ENCODE measurements around the gene TBC1D25. TPM values are rescaled to one million over a fixed set of nuclear protein-coding genes. Genes with fewer than 3 reads are reported as not detected.
"Not testable (repeated sequence)": the region's sequence is repeated elsewhere in the genome, so short reads cannot be mapped to it uniquely, and the experiment has no call there.

The TBC1D25 gene
- total RNA-seq, 1 experiment from 2014 or later = 7.5 TPM

DNA sequence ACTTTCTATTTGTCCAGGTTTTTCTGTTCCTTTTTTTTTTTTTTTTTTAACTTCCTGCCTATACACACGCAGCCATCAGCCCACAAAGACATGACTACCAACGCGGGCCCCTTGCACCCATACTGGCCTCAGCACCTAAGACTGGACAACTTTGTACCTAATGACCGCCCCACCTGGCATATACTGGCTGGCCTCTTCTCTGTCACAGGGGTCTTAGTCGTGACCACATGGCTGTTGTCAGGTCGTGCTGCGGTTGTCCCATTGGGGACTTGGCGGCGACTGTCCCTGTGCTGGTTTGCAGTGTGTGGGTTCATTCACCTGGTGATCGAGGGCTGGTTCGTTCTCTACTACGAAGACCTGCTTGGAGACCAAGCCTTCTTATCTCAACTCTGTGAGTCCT is 15.8 kb upstream of the TBC1D25 start:
- CTCF ChIA-PET = no interaction called here
- TF ChIP-seq CBFB (CRISPR knock-in tag; IDR thresholded peaks at IDR 0.05; ENCODE audit: low read depth) = no peak
- no peak for TF ChIP-seq ZNF396 (CRISPR knock-in tag; IDR thresholded peaks at IDR 0.05; ENCODE audit: borderline replicate concordance)
- TF ChIP-seq ZNF671 (CRISPR knock-in tag; IDR thresholded peaks at IDR 0.05) = no peak
- no peak for TF ChIP-seq E2F5 (CRISPR knock-in tag; IDR thresholded peaks at IDR 0.05)
- no peak for TF ChIP-seq SOX15 (CRISPR knock-in tag; IDR thresholded peaks at IDR 0.05)
- no peak for TF ChIP-seq FOXP1 (CRISPR knock-in tag; IDR thresholded peaks at IDR 0.05; ENCODE audit: borderline replicate concordance)
- no peak for TF ChIP-seq ZNF423 (CRISPR knock-in tag; IDR thresholded peaks at IDR 0.05)
- TF ChIP-seq EMX1 (CRISPR knock-in tag; IDR thresholded peaks at IDR 0.05) = no peak
- TF ChIP-seq, protein P1, sequence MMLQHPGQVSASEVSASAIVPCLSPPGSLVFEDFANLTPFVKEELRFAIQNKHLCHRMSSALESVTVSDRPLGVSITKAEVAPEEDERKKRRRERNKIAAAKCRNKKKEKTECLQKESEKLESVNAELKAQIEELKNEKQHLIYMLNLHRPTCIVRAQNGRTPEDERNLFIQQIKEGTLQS (CRISPR knock-in tag; conservative IDR thresholded peaks at IDR 0.05) = no peak
- TF ChIP-seq GTF2I (CRISPR knock-in tag; conservative IDR thresholded peaks at IDR 0.05) = no peak
- TF ChIP-seq MYBL2 (CRISPR knock-in tag; IDR thresholded peaks at IDR 0.05) = no peak
- TF ChIP-seq, protein P2, sequence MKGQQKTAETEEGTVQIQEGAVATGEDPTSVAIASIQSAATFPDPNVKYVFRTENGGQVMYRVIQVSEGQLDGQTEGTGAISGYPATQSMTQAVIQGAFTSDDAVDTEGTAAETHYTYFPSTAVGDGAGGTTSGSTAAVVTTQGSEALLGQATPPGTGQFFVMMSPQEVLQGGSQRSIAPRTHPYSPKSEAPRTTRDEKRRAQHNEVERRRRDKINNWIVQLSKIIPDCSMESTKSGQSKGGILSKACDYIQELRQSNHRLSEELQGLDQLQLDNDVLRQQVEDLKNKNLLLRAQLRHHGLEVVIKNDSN (CRISPR knock-in tag; IDR thresholded peaks at IDR 0.05) = no peak
- TF ChIP-seq ZNF232 (CRISPR knock-in tag; IDR thresholded peaks at IDR 0.05) = no peak
- TF ChIP-seq SP1 (CRISPR knock-in tag; conservative IDR thresholded peaks at IDR 0.05) = no peak
- no peak for TF ChIP-seq ZNF121 (CRISPR knock-in tag; IDR thresholded peaks at IDR 0.05)
- peak overlapping the region; percentile 39 for H3K4me3 Mint-ChIP-seq
- no peak overlapping the region for H3K27ac Mint-ChIP-seq
- peaks cover 29% of the 10 kb centered on the region for H3K36me3 Mint-ChIP-seq
- no peaks in the 10 kb centered on the region for H3K27me3 Mint-ChIP-seq (ENCODE audit: low read depth)
- POLR2A ChIA-PET = no interaction called here
- no peak for DNase-seq (ENCODE audit: low spot score)
- H3K9me3 Mint-ChIP-seq = no peaks in the 10 kb centered on the region
- no peak for ATAC-seq
- peaks cover 11% of the 10 kb centered on the region for H3K4me1 Mint-ChIP-seq

- CTCF ChIA-PET; H3K4me3 Mint-ChIP-seq; H3K27me3 Mint-ChIP-seq (ENCODE audit: low read depth); DNase-seq (ENCODE audit: low spot score); H3K9me3 Mint-ChIP-seq; H3K27ac Mint-ChIP-seq; ATAC-seq; H3K4me1 Mint-ChIP-seq; POLR2A ChIA-PET: not testable (repeated sequence)
- H3K36me3 Mint-ChIP-seq = peaks cover 33% of the 10 kb centered on the region
These were observed 13.7 kb upstream of the TBC1D25 start for GRCh38 chrX:48525853-48526252.

- ATAC-seq (no peak), DNase-seq (ENCODE audit: low spot score) (no peak)
- ChIA-PET CTCF (no interaction called here), POLR2A (no interaction called here)
- no peak overlapping the region for H3K27ac Mint-ChIP-seq
- H3K9me3 Mint-ChIP-seq = no peaks in the 10 kb centered on the region
- H3K36me3 Mint-ChIP-seq = peaks cover 29% of the 10 kb centered on the region
- H3K27me3 Mint-ChIP-seq (ENCODE audit: low read depth) = no peaks in the 10 kb centered on the region
- H3K4me1 Mint-ChIP-seq = no peaks in the 10 kb centered on the region
- no peak overlapping the region for H3K4me3 Mint-ChIP-seq
- TF ChIP-seq, protein P3, sequence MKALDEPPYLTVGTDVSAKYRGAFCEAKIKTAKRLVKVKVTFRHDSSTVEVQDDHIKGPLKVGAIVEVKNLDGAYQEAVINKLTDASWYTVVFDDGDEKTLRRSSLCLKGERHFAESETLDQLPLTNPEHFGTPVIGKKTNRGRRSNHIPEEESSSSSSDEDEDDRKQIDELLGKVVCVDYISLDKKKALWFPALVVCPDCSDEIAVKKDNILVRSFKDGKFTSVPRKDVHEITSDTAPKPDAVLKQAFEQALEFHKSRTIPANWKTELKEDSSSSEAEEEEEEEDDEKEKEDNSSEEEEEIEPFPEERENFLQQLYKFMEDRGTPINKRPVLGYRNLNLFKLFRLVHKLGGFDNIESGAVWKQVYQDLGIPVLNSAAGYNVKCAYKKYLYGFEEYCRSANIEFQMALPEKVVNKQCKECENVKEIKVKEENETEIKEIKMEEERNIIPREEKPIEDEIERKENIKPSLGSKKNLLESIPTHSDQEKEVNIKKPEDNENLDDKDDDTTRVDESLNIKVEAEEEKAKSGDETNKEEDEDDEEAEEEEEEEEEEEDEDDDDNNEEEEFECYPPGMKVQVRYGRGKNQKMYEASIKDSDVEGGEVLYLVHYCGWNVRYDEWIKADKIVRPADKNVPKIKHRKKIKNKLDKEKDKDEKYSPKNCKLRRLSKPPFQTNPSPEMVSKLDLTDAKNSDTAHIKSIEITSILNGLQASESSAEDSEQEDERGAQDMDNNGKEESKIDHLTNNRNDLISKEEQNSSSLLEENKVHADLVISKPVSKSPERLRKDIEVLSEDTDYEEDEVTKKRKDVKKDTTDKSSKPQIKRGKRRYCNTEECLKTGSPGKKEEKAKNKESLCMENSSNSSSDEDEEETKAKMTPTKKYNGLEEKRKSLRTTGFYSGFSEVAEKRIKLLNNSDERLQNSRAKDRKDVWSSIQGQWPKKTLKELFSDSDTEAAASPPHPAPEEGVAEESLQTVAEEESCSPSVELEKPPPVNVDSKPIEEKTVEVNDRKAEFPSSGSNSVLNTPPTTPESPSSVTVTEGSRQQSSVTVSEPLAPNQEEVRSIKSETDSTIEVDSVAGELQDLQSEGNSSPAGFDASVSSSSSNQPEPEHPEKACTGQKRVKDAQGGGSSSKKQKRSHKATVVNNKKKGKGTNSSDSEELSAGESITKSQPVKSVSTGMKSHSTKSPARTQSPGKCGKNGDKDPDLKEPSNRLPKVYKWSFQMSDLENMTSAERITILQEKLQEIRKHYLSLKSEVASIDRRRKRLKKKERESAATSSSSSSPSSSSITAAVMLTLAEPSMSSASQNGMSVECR (CRISPR knock-in tag; IDR thresholded peaks at IDR 0.05; ENCODE audit: borderline replicate concordance) = no peak
- TF ChIP-seq ZNF281 (CRISPR knock-in tag; IDR thresholded peaks at IDR 0.05) (no peak), SP1 (CRISPR knock-in tag; conservative IDR thresholded peaks at IDR 0.05) (no peak), FOXJ3 (CRISPR knock-in tag; IDR thresholded peaks at IDR 0.05; ENCODE audit: borderline replicate concordance) (no peak), ZNF138 (CRISPR knock-in tag; conservative IDR thresholded peaks at IDR 0.05) (no peak), RELA (CRISPR knock-in tag; IDR thresholded peaks at IDR 0.05; ENCODE audit: borderline replicate concordance) (no peak)
- TF ChIP-seq, protein P4, sequence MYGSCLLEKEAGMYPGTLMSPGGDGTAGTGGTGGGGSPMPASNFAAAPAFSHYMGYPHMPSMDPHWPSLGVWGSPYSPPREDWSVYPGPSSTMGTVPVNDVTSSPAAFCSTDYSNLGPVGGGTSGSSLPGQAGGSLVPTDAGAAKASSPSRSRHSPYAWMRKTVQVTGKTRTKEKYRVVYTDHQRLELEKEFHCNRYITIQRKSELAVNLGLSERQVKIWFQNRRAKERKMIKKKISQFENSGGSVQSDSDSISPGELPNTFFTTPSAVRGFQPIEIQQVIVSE (CRISPR knock-in tag; IDR thresholded peaks at IDR 0.05; ENCODE audit: borderline replicate concordance) = no peak
- TF ChIP-seq, protein P5, sequence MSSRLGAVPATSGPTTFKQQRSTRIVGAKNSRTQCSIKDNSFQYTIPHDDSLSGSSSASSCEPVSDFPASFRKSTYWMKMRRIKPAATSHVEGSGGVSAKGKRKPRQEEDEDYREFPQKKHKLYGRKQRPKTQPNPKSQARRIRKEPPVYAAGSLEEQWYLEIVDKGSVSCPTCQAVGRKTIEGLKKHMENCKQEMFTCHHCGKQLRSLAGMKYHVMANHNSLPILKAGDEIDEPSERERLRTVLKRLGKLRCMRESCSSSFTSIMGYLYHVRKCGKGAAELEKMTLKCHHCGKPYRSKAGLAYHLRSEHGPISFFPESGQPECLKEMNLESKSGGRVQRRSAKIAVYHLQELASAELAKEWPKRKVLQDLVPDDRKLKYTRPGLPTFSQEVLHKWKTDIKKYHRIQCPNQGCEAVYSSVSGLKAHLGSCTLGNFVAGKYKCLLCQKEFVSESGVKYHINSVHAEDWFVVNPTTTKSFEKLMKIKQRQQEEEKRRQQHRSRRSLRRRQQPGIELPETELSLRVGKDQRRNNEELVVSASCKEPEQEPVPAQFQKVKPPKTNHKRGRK (CRISPR knock-in tag; IDR thresholded peaks at IDR 0.05; ENCODE audit: borderline replicate concordance) = no peak
These were observed 8.8 kb upstream of the TBC1D25 start for GRCh38 chrX:48530736-48531135.

All from WTC11 (cell line).